Loucy (cell line): Measurements from ENCODE around the gene YY1AP1.

Experiments
- H2AFZ ChIP-seq: fragments of 200-600 bp; sonication (generic); 2 replicates; pipeline ENCODE4 v1.6.0; 2016; ENCODE audit warnings: antibody characterized with exemption, mild to moderate bottlenecking, low read length, moderate library complexity
- H3F3A ChIP-seq: fragments of 200-600 bp; 2 replicates; pipeline ENCODE4 v1.6.0; 2016; ENCODE audit warnings: antibody characterized with exemption, low read depth, mild to moderate bottlenecking
- H3K27me3 ChIP-seq: fragments of 200-600 bp; sonication (generic); 2 replicates; pipeline ENCODE4 v1.6.1; 2014; ENCODE audit warnings: low read length, mild to moderate bottlenecking; ENCODE audit not compliant: insufficient read depth, poor library complexity, severe bottlenecking
- H3K36me3 ChIP-seq: fragments of 200-600 bp; sonication (generic); 2 replicates; pipeline ENCODE4 v1.6.1; 2016; ENCODE audit warnings: low read length; ENCODE audit not compliant: insufficient read depth
- H3K4me1 ChIP-seq: fragments of 200-600 bp; sonication (generic); 2 replicates; pipeline ENCODE4 v1.5.1; 2014; ENCODE audit warnings: low read length, mild to moderate bottlenecking; ENCODE audit not compliant: insufficient read depth, poor library complexity, severe bottlenecking
- H3K4me2 ChIP-seq: fragments of 200-600 bp; sonication (generic); 2 replicates; pipeline ENCODE4 v1.6.0; 2014; ENCODE audit warnings: antibody characterized with exemption, low read length, low read depth, mild to moderate bottlenecking; ENCODE audit not compliant: poor library complexity, severe bottlenecking
- H3K4me3 ChIP-seq: fragments of 200-600 bp; sonication (generic); 2 replicates; pipeline ENCODE4 v1.5.1; 2014; ENCODE audit warnings: low read length, mild to moderate bottlenecking, mixed read lengths; ENCODE audit not compliant: poor library complexity, severe bottlenecking
- H3K79me2 ChIP-seq: fragments of 200-600 bp; sonication (generic); 2 replicates; pipeline ENCODE4 v1.6.1; 2014; ENCODE audit warnings: low read length; ENCODE audit not compliant: insufficient read depth
- H3K9ac ChIP-seq: fragments of 200-600 bp; sonication (generic); 2 replicates; pipeline ENCODE4 v1.6.0; 2014; ENCODE audit warnings: mild to moderate bottlenecking, low read depth, low read length, moderate library complexity; ENCODE audit not compliant: poor library complexity, severe bottlenecking
- H3K9me2 ChIP-seq: fragments of 200-600 bp; sonication (generic); replicated peaks from 2 replicates; pipeline ENCODE4 v1.6.1; 2016; ENCODE audit warnings: low read depth, low read length, mixed read lengths
- H3K9me3 ChIP-seq: fragments of 200-600 bp; sonication (generic); 2 replicates; pipeline ENCODE4 v1.6.1; 2014; ENCODE audit warnings: mild to moderate bottlenecking, antibody characterized with exemption, low read length, low read depth; ENCODE audit not compliant: insufficient read depth
- H4K20me1 ChIP-seq: fragments of 200-600 bp; sonication (generic); 2 replicates; pipeline ENCODE4 v1.6.0; 2014; ENCODE audit warnings: antibody characterized with exemption, low read length, mild to moderate bottlenecking; ENCODE audit not compliant: insufficient read depth, poor library complexity, severe bottlenecking
- CTCF ChIP-seq: fragments of 200-600 bp; sonication (generic); conservative IDR thresholded peaks from 2 replicates; pipeline ENCODE4 v1.5.1; 2014; ENCODE audit warnings: mild to moderate bottlenecking, antibody characterized with exemption, low read length
- EZH2phosphoT487 ChIP-seq: fragments of 200-600 bp; IDR thresholded peaks from 2 replicates; pipeline ENCODE4 v1.6.1; 2018; ENCODE audit warnings: antibody characterized with exemption, mild to moderate bottlenecking, moderate library complexity, borderline replicate concordance

The YY1AP1 gene

GRCh38 chr1:155646307-155646706 lies 42.3 kb downstream of the YY1AP1 start:
- no peaks in the 10 kb centered on the region for H3K9me2 ChIP-seq
- peaks cover 7% of the 10 kb centered on the region for H3K4me1 ChIP-seq

DNA sequence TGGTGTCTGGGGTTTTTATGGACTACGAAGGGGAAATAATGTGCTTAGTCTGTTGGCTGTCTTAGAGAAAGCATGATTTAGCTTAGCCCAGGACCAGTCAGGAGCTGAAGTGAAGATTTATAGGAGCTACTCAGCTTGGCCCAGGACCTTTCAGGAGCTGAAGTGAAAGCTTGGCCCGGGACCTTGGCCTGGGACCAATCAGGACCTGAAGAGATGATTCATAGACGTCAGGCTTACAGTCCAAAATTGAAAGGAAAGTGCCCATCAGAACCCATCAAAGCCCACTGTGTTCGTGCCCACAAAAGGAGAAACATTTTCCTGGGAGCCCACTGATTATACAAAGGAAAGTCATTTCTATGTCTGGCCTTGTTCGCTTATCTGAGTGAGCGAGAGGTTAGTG lies 42.9 kb downstream of the YY1AP1 start:
- no peaks in the 10 kb centered on the region for H3K9me2 ChIP-seq
- no peak overlapping the region for H3K9ac ChIP-seq
- no peaks in the 10 kb centered on the region for H3F3A ChIP-seq
- H2AFZ ChIP-seq: peak overlapping the region; percentile 79
- TF ChIP-seq EZH2phosphoT487: no peak
- TF ChIP-seq CTCF: no peak
- H3K36me3 ChIP-seq: no peaks in the 10 kb centered on the region
- H3K9me3 ChIP-seq: peaks cover 19% of the 10 kb centered on the region
- no peak overlapping the region for H3K4me3 ChIP-seq
- H3K79me2 ChIP-seq: no peaks in the 10 kb centered on the region
- H4K20me1 ChIP-seq: no peaks in the 10 kb centered on the region
- H3K4me1 ChIP-seq: peaks cover 7% of the 10 kb centered on the region
- no peaks in the 10 kb centered on the region for H3K27me3 ChIP-seq
- H3K4me2 ChIP-seq: no peak overlapping the region

More at GRCh38 chr1:155646307-155646706, 42.3 kb downstream of the YY1AP1 start:
- H3K9me3 ChIP-seq: peaks cover 18% of the 10 kb centered on the region
- no peak overlapping the region for H3K4me2 ChIP-seq
- no peaks in the 10 kb centered on the region for H3K79me2 ChIP-seq
- no peaks in the 10 kb centered on the region for H3K27me3 ChIP-seq
- no peaks in the 10 kb centered on the region for H3F3A ChIP-seq
- no peak overlapping the region for H3K4me3 ChIP-seq
- no peak overlapping the region for H3K9ac ChIP-seq
- no peak for TF ChIP-seq CTCF
- TF ChIP-seq EZH2phosphoT487: no peak
- peak overlapping the region; percentile 34 for H2AFZ ChIP-seq
- H3K36me3 ChIP-seq: no peaks in the 10 kb centered on the region
- H4K20me1 ChIP-seq: no peaks in the 10 kb centered on the region

- Histone ChIP-seq H3K36me3 (no peaks in the 10 kb centered on the region), H3K9me3 (peaks cover 24% of the 10 kb centered on the region), H3K4me3 (no peak overlapping the region), H3K4me2 (no peak overlapping the region), H2AFZ (peak overlapping the region; percentile 79), H3K27me3 (no peaks in the 10 kb centered on the region), H3K79me2 (no peaks in the 10 kb centered on the region), H4K20me1 (no peaks in the 10 kb centered on the region), H3K9ac (no peak overlapping the region), H3F3A (no peaks in the 10 kb centered on the region), H3K4me1 (peaks cover 7% of the 10 kb centered on the region), H3K9me2 (no peaks in the 10 kb centered on the region)
- TF ChIP-seq CTCF (no peak), EZH2phosphoT487 (no peak)
These were observed 43.5 kb downstream of the YY1AP1 start for GRCh38 chr1:155645034-155645598.
